Dermis blood vessel endothelial cell (primary cell): ENCODE measurements around the gene CSHL1. TPM values are rescaled to one million over a fixed set of nuclear protein-coding genes. Genes with fewer than 3 reads are reported as not detected.
A peak's percentile ranks its signal among the peaks of the same experiment; 100 is the strongest.

Experiments
- DNase-seq: peaks from one replicate; pipeline ENCODE4 v3.0.0; 2010
- total RNA-seq: library from RNA; depleted of rRNA; stranded (reverse); fragments of >200 nt; gene quantifications from 2 replicates; pipeline ENCODE4 v1.2.3, GENCODE V29; 2014

Gene CSHL1
- not detected in 2 replicates for total RNA-seq

- DNase-seq, result no peak
These were observed at the start of gene CSHL1 for GRCh38 chr17:63911041-63911635. Gene CSHL1 (minus strand): TSS chr17:63911258. CDS start chr17:63911196, 62 bp downstream.

DNA sequence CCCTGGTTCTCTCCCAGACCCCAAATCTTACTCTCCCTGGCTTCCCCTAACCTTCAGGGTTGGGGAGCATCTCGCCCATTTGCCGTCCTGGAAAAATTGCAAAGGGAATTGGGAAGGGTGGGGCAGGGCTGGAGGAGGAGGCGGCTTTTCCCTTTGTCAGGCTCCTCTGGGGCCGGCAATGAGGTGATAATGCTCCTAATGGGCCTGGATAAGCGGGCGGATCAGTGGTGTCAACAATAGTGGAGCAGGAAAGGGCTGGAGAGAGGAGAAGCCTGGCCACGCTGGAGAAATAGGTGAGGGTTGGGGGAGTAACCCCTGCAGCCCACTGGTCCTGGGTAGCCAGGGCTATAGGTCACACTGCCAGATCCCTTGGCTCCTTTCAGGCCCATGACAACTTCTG is 49.4 kb upstream of the CSHL1 start:
- DNase-seq, result no peak

DNA sequence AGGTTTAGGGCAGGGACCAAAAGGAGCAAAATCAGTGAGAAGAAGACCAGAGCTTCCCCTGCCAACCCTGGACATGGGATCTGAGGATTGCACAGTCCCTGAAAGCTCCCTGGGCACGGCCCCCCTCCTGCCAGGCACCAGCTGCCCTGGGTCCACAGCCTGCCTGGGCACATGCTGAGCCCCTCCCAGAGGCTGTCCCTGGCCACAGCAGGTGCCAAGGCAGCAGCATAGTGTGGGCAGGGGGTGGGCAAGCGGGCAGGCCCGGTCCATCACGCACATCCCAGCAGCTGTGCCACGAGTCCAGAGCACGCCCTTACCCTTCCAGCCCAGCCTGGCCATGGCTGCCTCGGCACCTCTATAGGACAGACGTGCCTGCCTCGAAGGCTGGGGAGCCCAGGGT is 48.9 kb upstream of the CSHL1 start:
- no peak for DNase-seq

- DNase-seq, result no peak
These were observed 45.4 kb upstream of the CSHL1 start for GRCh38 chr17:63956296-63956920.

GRCh38 chr17:63955791-63956190 is 44.7 kb upstream of the CSHL1 start:
- no peak for DNase-seq

GRCh38 chr17:63955232-63955631 is 44.2 kb upstream of the CSHL1 start:
- DNase-seq, result no peak

DNA sequence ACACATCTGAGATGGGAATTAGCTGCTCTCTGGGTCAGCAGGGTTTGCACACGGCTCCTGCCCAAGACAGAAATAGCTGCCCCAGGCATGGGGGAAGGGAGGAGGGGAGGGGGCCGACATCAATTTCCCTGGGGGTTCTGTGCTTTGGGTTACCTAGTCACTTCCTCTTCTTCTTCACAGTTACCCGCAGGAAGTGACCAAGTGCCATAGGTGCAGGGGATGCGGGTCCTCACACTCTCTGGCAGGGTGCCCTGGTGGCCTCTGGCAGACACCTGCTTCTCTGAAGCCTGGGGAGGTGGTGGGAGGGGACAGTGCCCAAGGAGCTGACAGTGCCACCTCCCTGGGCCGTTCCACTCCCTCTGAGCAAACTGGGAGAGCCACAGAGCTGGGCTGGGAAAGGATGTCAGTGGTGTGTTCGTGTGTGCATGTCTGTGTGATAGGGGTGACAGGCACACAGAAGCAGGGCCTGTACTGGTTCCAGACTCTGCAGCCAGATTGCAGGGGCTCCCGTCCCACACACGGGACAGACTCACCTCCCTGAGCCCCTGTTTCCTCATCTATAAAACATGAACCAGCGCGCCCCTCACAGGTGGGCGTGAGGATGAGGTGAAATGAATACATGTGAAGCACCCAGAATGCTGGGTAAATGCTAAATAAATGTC is 43.5 kb upstream of the CSHL1 start:
- DNase-seq, result no peak

- peak; percentile 15 for DNase-seq
These were observed 40.2 kb upstream of the CSHL1 start for GRCh38 chr17:63950940-63951907.

DNA sequence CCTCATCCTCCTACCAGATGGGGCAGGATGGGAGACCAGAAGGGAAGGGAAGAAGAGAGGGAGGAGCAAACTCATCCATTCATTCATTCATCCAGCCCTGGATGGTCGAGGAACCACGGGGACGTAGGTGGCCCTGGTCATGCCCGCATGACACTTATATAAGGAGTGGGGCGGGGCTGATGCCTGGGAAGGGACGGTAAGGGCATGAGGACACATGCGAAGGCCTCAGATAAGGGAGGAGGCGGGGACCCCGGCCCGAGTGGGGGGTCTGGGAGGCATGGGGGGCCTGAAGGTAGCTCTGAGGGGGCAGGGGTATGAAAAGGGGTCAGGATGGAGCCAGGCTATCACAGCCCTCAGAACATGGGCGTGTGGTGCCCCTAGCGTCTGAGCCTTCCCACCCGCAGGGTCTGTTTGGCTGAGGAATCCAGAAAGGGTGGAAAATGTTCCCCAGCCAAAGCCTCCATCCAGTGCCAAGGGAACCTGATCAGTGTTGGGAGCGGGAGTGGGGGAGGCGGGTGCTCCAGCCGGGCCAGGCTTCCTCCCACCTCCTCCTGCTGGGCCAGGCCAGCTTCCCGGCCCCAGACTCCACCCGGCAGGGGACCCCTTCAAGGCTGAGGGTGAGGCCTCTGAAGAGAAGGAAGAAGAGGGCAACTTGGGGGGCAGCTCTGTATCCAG is 38.7 kb upstream of the CSHL1 start:
- DNase-seq, result no peak

DNA sequence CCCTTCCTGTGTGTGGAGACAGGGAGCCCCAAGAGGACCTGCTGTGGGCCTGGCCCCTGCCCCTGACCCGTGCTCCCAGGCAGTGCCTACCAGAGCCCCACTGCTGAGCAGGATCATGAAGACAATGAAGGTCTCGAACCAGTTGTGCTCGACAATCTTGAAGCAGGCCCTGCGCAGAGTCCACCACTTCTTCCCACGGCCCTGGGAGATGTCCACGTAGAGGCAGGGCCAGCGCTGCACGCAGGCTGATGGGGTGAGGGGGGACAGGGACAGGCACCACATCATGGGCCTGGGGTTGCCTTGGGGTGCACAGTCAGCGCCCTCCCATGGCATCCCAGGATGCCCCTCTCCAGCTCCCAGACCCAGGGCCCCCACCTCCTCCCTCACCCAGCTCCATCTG is 37.5 kb upstream of the CSHL1 start:
- DNase-seq, result no peak

GRCh38 chr17:63947711-63948330 is 36.8 kb upstream of the CSHL1 start:
- DNase-seq, result no peak

DNA sequence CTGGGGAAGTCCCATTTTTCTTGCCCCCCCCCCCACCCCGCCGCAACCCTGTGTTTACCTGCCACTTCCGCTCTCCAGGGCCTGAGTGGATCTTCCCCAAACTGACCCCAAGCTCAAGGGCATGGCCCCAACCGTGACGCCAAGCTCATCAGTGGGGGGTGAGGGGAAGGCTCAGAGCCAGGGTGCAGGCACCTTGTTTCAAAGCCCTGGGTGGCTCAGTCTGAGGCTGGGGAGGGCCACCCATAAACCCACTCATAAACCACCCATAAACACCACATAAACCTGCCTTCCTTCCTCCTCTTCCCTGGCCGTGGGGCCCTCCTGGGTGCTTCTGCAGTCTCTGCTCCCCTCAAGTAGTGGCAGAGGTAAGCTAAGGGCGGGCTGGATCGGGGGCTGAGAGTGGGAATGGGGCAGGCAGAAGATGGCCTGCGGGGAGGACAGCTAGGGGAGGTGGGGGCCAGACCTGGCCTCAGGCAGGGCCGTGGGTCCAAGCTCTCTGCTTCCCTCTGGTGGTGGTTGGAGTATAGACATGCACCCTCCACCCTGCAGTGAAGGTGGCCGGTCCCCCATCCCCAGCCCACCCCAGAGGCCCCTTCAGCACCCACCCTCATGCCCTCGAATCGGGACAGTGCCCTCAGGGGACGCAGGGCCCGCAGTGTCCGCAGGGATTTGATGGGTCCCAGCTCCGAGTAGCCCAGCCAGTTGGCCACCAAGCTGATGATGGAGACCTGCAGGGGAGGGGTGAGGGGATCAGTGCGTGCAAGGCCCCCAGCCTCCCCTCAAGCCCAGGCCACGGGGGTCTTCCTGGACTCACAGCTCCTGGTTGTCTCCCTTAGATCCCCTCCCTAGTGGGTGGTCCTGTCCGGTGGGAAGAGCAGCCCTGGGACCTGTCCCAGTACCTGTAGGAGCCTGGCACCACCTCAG is 35.6 kb upstream of the CSHL1 start:
- peak; percentile 71 for DNase-seq

DNA sequence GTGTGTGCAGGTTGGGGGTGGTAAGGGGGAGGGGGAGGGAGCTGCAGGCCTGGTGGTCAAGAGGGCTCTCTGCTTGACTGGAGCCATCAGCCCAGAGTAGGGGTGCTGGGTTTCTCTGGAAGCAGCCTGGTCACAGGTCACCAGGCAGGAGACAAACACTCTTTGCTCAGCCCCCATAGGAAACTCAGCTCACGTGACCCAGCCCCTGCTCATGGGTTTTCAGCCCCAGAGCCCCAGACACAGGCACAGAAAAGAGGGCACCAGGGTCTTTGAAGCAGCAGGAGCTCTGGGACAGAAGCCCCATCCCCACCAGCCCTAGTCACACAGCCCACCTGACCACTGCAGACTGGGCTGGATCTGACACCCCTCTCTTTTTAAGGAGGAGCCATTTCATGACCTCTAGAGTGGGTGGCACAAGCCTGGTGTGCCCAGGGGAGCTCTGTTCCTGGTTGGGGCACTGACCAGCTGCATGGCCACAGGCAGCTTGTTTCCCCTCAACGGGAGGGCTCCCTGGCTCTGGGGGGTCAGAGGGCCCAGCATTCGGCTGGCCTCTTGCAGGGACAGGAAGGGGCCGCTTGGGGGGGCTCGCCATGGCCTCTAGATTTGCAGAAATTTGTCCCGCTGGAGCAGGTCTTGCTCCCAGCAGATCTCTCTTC is 34.9 kb upstream of the CSHL1 start:
- no peak for DNase-seq

DNA sequence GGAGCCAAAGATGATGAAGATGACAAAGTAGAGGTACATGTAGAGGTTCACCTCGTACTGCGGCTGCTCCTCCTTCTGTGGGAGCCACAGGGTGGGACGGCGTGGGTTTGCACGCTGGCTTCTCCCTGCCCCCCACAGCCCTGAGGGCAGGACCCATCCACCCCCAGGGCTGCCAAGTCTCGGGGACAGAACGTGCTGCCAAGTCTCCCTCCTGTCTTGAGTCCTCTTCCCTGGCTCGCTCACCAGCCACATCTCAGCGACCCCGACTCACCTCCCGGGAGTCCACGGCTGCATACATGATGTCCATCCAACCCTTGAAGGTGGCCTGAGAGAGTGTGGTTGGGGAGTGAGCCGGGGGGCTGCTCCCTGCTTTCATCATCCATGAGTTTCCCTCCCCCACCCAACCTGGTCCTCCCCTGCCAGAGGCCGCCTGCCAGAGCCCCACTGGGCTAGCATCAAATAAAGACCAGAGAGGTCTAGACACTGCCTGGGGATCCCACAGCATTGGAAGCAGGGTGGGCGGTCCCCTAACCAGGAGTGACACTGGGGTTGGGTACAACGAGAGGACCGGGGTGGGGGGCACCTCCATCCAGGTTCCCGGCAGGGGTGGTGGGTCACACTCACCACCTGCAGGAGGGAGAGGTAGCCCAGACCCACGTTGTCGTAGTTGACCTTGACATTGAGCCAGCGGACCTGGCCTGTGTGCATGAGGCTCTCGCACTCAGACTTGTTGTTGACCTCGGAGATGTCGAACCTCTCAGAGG is 33.9 kb upstream of the CSHL1 start:
- no peak for DNase-seq

- no peak for DNase-seq
These were observed 32.7 kb upstream of the CSHL1 start for GRCh38 chr17:63943745-63944144.

DNA sequence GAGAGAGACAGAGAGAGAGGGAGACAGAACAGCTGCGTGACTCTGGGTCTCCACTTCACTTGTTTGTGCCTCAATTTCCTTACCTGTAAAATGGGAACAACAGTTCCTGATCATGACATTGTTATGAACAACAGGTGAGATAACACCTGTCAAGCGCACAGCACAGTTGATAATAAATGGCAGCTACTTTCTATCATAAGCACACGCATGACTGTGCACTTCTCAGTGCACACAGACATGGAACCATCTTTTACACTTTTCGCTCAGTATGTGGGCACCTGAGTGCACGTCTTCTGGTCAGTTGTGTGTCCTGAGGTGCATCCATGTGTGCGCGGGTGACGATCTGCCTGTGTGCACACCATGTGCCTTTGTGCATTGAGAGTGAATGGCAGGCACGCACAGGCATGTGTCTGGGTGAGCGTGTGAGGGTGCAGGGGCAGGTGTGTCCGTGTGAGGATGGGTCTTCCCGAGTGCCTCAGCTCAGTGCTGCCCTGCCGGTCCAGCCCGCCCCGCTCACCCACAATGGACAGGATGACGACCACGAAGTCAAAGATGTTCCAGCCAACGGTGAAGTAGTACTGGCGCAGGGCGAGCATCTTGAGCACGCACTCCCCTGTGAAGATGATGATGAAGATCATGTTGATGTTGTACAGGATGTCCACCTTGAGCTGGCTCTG is 31.4 kb upstream of the CSHL1 start:
- no peak for DNase-seq

GRCh38 chr17:63941751-63942150 is 30.7 kb upstream of the CSHL1 start:
- no peak for DNase-seq

DNA sequence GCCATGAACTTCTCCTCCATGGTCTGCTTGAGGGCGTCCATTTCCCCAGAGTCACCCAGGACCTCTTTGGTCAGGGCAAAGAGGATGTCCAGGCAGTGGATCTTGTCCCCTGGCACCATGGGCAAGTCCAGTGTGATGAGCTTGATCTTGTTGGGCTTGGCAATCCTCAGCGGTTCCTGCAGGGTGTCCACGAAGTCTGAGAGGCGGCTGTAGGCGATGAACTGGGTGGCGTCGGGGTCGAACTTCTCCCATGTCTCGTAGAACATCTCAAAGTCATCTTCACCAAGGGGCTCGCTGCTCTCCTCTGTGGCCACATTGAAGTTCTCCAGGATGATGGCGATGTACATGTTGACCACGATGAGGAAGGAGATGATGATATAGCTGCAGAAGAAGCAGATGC is 30.1 kb upstream of the CSHL1 start:
- no peak for DNase-seq

GRCh38 chr17:63940584-63940983 is 29.5 kb upstream of the CSHL1 start:
- no peak for DNase-seq
